ENCODE measurements around the gene RAB28. TPM values are rescaled to one million over a fixed set of nuclear protein-coding genes. Genes with fewer than 3 reads are reported as not detected.

RAB28 gene
- total RNA-seq, 4 donors from 2014 or later, result 9.7 to 17.6 (median 12.6) TPM

- no peak for DNase-seq (ENCODE audit: low spot score in 2 of 2)
- Histone ChIP-seq H3K4me3 (no peak overlapping the region), H3K27ac (no peak overlapping the region), H3K4me1 (no peaks in the 10 kb centered on the region), H3K36me3 (no peaks in the 10 kb centered on the region), H3K27me3 (no peaks in the 10 kb centered on the region), H3K9me3 (no peaks in the 10 kb centered on the region)
- 77% methylated on average over 3 of the region's 3 CpGs for WGBS
- no peak for TF ChIP-seq POLR2A (IDR thresholded peaks at IDR 0.05)
- TF ChIP-seq EP300 (IDR thresholded peaks at IDR 0.05), result no peak
- no peak for TF ChIP-seq CTCF (IDR thresholded peaks at IDR 0.05)
- no peak for TF ChIP-seq POLR2AphosphoS5 (IDR thresholded peaks at IDR 0.05)
These were observed 113.1 kb downstream of the RAB28 start for GRCh38 chr4:13371048-13371447.

- H3K27ac ChIP-seq, result no peak overlapping the region
- TF ChIP-seq POLR2A (IDR thresholded peaks at IDR 0.05), result no peak
- TF ChIP-seq EP300 (IDR thresholded peaks at IDR 0.05), result no peak
- TF ChIP-seq CTCF (IDR thresholded peaks at IDR 0.05), result no peak
- TF ChIP-seq POLR2AphosphoS5 (IDR thresholded peaks at IDR 0.05), result no peak
- DNase-seq (ENCODE audit: low spot score in 2 of 2), result no peak
- 80% methylated on average over 2 of the region's 2 CpGs for WGBS
- H3K27me3 ChIP-seq, result no peaks in the 10 kb centered on the region
- no peak overlapping the region for H3K4me3 ChIP-seq
- no peaks in the 10 kb centered on the region for H3K4me1 ChIP-seq
- no peaks in the 10 kb centered on the region for H3K9me3 ChIP-seq
- no peaks in the 10 kb centered on the region for H3K36me3 ChIP-seq
These were observed 115.9 kb downstream of the RAB28 start for GRCh38 chr4:13368217-13368616.

- no peaks in the 10 kb centered on the region for H3K4me1 ChIP-seq
- H3K27ac ChIP-seq, result no peak overlapping the region
- no peaks in the 10 kb centered on the region for H3K27me3 ChIP-seq
- TF ChIP-seq EP300 (IDR thresholded peaks at IDR 0.05) (no peak), CTCF (IDR thresholded peaks at IDR 0.05) (no peak), POLR2AphosphoS5 (IDR thresholded peaks at IDR 0.05) (no peak), POLR2A (IDR thresholded peaks at IDR 0.05) (no peak)
- H3K36me3 ChIP-seq, result no peaks in the 10 kb centered on the region
- H3K9me3 ChIP-seq, result no peaks in the 10 kb centered on the region
- 96% methylated on average over 6 of the region's 6 CpGs for WGBS
- no peak overlapping the region for H3K4me3 ChIP-seq
- DNase-seq (ENCODE audit: low spot score in 2 of 2), result no peak
These were observed 116.4 kb downstream of the RAB28 start for GRCh38 chr4:13367691-13368090.

- no peaks in the 10 kb centered on the region for H3K9me3 ChIP-seq
- DNase-seq (ENCODE audit: low spot score in 2 of 2), result no peak
- H3K4me1 ChIP-seq, result no peaks in the 10 kb centered on the region
- H3K27me3 ChIP-seq, result no peaks in the 10 kb centered on the region
- H3K36me3 ChIP-seq, result no peaks in the 10 kb centered on the region
- no peak for TF ChIP-seq POLR2AphosphoS5 (IDR thresholded peaks at IDR 0.05)
- TF ChIP-seq EP300 (IDR thresholded peaks at IDR 0.05), result no peak
- no peak for TF ChIP-seq CTCF (IDR thresholded peaks at IDR 0.05)
- no peak for TF ChIP-seq POLR2A (IDR thresholded peaks at IDR 0.05)
- no peak overlapping the region for H3K4me3 ChIP-seq
- no peak overlapping the region for H3K27ac ChIP-seq
These were observed 116.9 kb downstream of the RAB28 start for GRCh38 chr4:13367244-13367643.

GRCh38 chr4:13365195-13365594, 118.9 kb downstream of the RAB28 start:
- Histone ChIP-seq H3K4me3 (no peak overlapping the region), H3K36me3 (no peaks in the 10 kb centered on the region), H3K9me3 (no peaks in the 10 kb centered on the region), H3K4me1 (no peaks in the 10 kb centered on the region), H3K27me3 (no peaks in the 10 kb centered on the region), H3K27ac (no peak overlapping the region)
- DNase-seq (ENCODE audit: low spot score in 2 of 2), result no peak
- WGBS, result 80% methylated on average over 3 of the region's 3 CpGs
- TF ChIP-seq POLR2A (IDR thresholded peaks at IDR 0.05) (no peak), CTCF (IDR thresholded peaks at IDR 0.05) (no peak), POLR2AphosphoS5 (IDR thresholded peaks at IDR 0.05) (no peak), EP300 (IDR thresholded peaks at IDR 0.05) (no peak)
